ENCODE results near the gene SF3B2.
"Not testable (repeated sequence)": the region's sequence is repeated elsewhere in the genome, so short reads cannot be mapped to it uniquely, and the experiment has no call there.

Gene SF3B2

GRCh38 chr11:66007201-66007634, 44.9 kb upstream of the SF3B2 start:
- DNase-seq: peak; percentile 48
- peak; percentile 3; the same call in 1 of the 3 replicates for ATAC-seq (ENCODE audit: insufficient read depth, low read depth)
- no peaks in the 10 kb centered on the region for H3K9me3 ChIP-seq (ENCODE audit: insufficient read depth, low read length, severe bottlenecking)
- H3K79me2 ChIP-seq (ENCODE audit: insufficient read depth, low read length): peaks cover 15% of the 10 kb centered on the region
- no peak overlapping the region for H2AFZ ChIP-seq (ENCODE audit: low read depth, low read length)
- no peaks in the 10 kb centered on the region for H3K27me3 ChIP-seq (ENCODE audit: insufficient read depth, low read length, poor library complexity)
- peaks cover 28% of the 10 kb centered on the region for H3K36me3 ChIP-seq (ENCODE audit: insufficient read depth, low read length)
- peak overlapping the region; percentile 22; the same call in 1 of the 2 replicates for H3K27ac ChIP-seq (ENCODE audit: low read length)
- peak overlapping the region; percentile 3; the same call in 1 of the 2 replicates for H3K9ac ChIP-seq (ENCODE audit: low read depth, low read length)
- TF ChIP-seq, protein P1, sequence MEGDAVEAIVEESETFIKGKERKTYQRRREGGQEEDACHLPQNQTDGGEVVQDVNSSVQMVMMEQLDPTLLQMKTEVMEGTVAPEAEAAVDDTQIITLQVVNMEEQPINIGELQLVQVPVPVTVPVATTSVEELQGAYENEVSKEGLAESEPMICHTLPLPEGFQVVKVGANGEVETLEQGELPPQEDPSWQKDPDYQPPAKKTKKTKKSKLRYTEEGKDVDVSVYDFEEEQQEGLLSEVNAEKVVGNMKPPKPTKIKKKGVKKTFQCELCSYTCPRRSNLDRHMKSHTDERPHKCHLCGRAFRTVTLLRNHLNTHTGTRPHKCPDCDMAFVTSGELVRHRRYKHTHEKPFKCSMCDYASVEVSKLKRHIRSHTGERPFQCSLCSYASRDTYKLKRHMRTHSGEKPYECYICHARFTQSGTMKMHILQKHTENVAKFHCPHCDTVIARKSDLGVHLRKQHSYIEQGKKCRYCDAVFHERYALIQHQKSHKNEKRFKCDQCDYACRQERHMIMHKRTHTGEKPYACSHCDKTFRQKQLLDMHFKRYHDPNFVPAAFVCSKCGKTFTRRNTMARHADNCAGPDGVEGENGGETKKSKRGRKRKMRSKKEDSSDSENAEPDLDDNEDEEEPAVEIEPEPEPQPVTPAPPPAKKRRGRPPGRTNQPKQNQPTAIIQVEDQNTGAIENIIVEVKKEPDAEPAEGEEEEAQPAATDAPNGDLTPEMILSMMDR (IDR thresholded peaks at IDR 0.05; ENCODE audit: borderline replicate concordance, extremely low read depth, low read length, poor library complexity, severe bottlenecking): no peak
- no peak for TF ChIP-seq EZH2 (IDR thresholded peaks at IDR 0.05; ENCODE audit: borderline replicate concordance, low read depth, low read length, severe bottlenecking)
- H3K4me3 ChIP-seq (ENCODE audit: low read depth in 1 of 2, low read length in 2 of 2): no peak overlapping the region
- no peak overlapping the region for H3K4me2 ChIP-seq (ENCODE audit: insufficient read depth, low read length)
- H4K20me1 ChIP-seq (ENCODE audit: insufficient read depth, low read length): peaks cover 25% of the 10 kb centered on the region; the same call in 1 of the 2 replicates
- peaks cover 30% of the 10 kb centered on the region for H3K4me1 ChIP-seq (ENCODE audit: insufficient read depth, low read length)

- no peaks in the 10 kb centered on the region for H3K9me3 ChIP-seq (ENCODE audit: insufficient read depth, low read length, severe bottlenecking)
- peaks cover 28% of the 10 kb centered on the region for H3K4me1 ChIP-seq (ENCODE audit: insufficient read depth, low read length)
- H3K36me3 ChIP-seq (ENCODE audit: insufficient read depth, low read length): peaks cover 27% of the 10 kb centered on the region
- H3K9ac ChIP-seq (ENCODE audit: low read depth, low read length): no peak overlapping the region
- peaks cover 10% of the 10 kb centered on the region for H3K79me2 ChIP-seq (ENCODE audit: insufficient read depth, low read length)
- H4K20me1 ChIP-seq (ENCODE audit: insufficient read depth, low read length): peaks cover 24% of the 10 kb centered on the region
- no peak overlapping the region for H3K4me2 ChIP-seq (ENCODE audit: insufficient read depth, low read length)
- no peak for DNase-seq
- no peak overlapping the region for H2AFZ ChIP-seq (ENCODE audit: low read depth, low read length)
- TF ChIP-seq, protein P1 (IDR thresholded peaks at IDR 0.05; ENCODE audit: borderline replicate concordance, extremely low read depth, low read length, poor library complexity, severe bottlenecking): no peak
- TF ChIP-seq EZH2 (IDR thresholded peaks at IDR 0.05; ENCODE audit: borderline replicate concordance, low read depth, low read length, severe bottlenecking): no peak
- no peak overlapping the region for H3K4me3 ChIP-seq (ENCODE audit: low read depth in 1 of 2, low read length in 2 of 2)
- H3K27ac ChIP-seq (ENCODE audit: low read length): no peak overlapping the region
- H3K27me3 ChIP-seq (ENCODE audit: insufficient read depth, low read length, poor library complexity): no peaks in the 10 kb centered on the region
- no peak; the same call in 2 of the 3 replicates for ATAC-seq (ENCODE audit: insufficient read depth, low read depth)
These were observed 44.1 kb upstream of the SF3B2 start for GRCh38 chr11:66008095-66008467.

DNA sequence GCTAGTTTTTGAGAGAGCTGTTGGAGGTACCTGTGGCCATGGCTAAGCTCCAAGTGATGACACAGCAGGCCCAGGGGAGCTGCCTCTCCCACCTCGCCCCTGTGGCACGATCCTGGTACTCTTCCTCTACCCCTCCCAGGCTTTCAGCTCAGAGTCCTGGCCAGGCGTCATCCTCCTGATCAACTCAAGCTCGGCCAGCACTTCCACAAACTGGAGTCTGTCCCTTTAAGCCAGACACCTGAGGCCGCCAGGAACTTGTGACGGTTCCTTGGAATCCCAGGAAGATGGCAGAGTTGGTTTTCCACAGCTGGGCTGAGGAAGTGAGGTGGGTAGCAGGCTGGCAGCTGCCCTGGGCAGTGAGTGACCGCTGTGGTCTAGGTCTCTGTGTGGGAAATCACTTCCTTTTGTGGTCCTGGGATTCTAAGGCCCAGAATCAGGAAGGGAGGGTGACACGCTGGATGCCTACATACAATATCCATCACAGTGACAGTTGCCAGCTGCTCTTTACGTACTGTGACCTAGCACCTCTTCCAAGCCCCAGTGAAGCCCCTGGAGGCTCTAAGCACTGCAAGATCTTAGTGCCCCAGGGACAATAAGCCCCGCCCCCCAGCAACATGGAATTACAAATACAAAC, 43.6 kb upstream of the SF3B2 start:
- H3K4me1 ChIP-seq (ENCODE audit: insufficient read depth, low read length): peaks cover 23% of the 10 kb centered on the region
- ATAC-seq (ENCODE audit: insufficient read depth, low read depth) (peak; percentile 10; the same call in 1 of the 3 replicates), DNase-seq (no peak)
- TF ChIP-seq, protein P1 (IDR thresholded peaks at IDR 0.05; ENCODE audit: borderline replicate concordance, extremely low read depth, low read length, poor library complexity, severe bottlenecking): no peak
- no peak for TF ChIP-seq EZH2 (IDR thresholded peaks at IDR 0.05; ENCODE audit: borderline replicate concordance, low read depth, low read length, severe bottlenecking)
- H3K27ac ChIP-seq (ENCODE audit: low read length): no peak overlapping the region
- H3K79me2 ChIP-seq (ENCODE audit: insufficient read depth, low read length): peaks cover 5% of the 10 kb centered on the region
- no peak overlapping the region for H3K4me3 ChIP-seq (ENCODE audit: low read depth in 1 of 2, low read length in 2 of 2)
- no peaks in the 10 kb centered on the region for H3K9me3 ChIP-seq (ENCODE audit: insufficient read depth, low read length, severe bottlenecking)
- no peak overlapping the region for H3K4me2 ChIP-seq (ENCODE audit: insufficient read depth, low read length)
- no peak overlapping the region for H2AFZ ChIP-seq (ENCODE audit: low read depth, low read length)
- H3K36me3 ChIP-seq (ENCODE audit: insufficient read depth, low read length): peaks cover 22% of the 10 kb centered on the region
- H3K9ac ChIP-seq (ENCODE audit: low read depth, low read length): no peak overlapping the region
- H4K20me1 ChIP-seq (ENCODE audit: insufficient read depth, low read length): peaks cover 19% of the 10 kb centered on the region
- no peaks in the 10 kb centered on the region for H3K27me3 ChIP-seq (ENCODE audit: insufficient read depth, low read length, poor library complexity)

- ATAC-seq (ENCODE audit: insufficient read depth, low read depth); H3K79me2 ChIP-seq (ENCODE audit: insufficient read depth, low read length); H3K4me2 ChIP-seq (ENCODE audit: insufficient read depth, low read length); H3K27me3 ChIP-seq (ENCODE audit: insufficient read depth, low read length, poor library complexity); H3K9me3 ChIP-seq (ENCODE audit: insufficient read depth, low read length, severe bottlenecking); H2AFZ ChIP-seq (ENCODE audit: low read depth, low read length); H3K36me3 ChIP-seq (ENCODE audit: insufficient read depth, low read length); H3K4me3 ChIP-seq (ENCODE audit: low read depth in 1 of 2, low read length in 2 of 2); H3K27ac ChIP-seq (ENCODE audit: low read length); H3K9ac ChIP-seq (ENCODE audit: low read depth, low read length); DNase-seq: not testable (repeated sequence)
- peaks cover 13% of the 10 kb centered on the region; the same call in 1 of the 2 replicates for H4K20me1 ChIP-seq (ENCODE audit: insufficient read depth, low read length)
- H3K4me1 ChIP-seq (ENCODE audit: insufficient read depth, low read length): peaks cover 17% of the 10 kb centered on the region
These were observed 42.1 kb upstream of the SF3B2 start for GRCh38 chr11:66010036-66010435.

Data from DND-41 (cell line).